NCI-H128 (cell line): Measurements from ENCODE around the gene TAF11L12.
"Not testable (repeated sequence)": the region's sequence is repeated elsewhere in the genome, so short reads cannot be mapped to it uniquely, and the experiment has no call there.

Experiments
- DNase-seq: peaks from one replicate; lab custom pipeline; 2025; ENCODE audit not compliant: unreplicated experiment; lab: John Stamatoyannopoulos, UW

Gene TAF11L12

DNA sequence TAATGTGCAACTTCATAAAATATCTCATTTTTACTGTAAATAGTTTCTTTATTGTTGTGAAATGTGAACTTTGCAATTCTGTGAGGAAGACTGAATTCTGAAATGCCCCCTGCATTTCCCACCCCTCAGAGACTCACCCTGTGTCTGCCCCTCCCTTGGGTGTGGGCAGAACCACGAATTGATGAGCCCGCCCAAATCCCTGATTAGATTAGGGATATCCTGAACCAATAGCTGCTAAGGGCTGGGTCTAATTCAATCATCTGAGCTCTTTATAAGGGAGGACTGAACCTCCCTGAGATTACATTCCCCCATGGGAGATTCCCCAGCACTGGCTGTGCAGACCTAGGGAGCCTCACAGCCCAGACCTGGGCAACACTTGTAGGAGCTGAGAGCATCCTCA is at the start of gene TAF11L12:
Gene TAF11L12 (plus strand): TSS at position 301 of the 400 bp plus-strand sequence.
- not testable (repeated sequence) for DNase-seq

DNA sequence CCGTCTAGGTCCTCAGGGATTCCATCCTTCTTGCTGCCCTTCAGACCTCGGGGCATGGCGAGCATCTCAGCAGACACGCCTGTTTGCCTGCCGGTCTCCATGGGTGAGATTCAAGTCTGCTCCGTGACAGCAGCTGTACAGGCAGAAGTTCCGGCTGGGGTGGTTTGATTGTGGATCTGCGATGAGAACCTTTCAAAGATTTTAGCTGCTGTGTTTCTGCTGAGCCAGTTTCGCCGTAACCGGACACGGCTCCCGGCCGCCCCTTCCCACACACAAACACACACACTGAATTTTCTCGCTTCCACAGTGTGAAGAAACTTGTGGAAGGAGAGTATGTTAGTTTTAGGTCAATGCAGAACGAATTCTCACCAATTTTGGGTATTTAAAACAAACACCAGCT is 24.5 kb upstream of the TAF11L12 start, which contains the start of gene TAF11L7:
Gene TAF11L7 (minus strand): TSS at position 101 of the 400 bp plus-strand sequence.
- DNase-seq, result not testable (repeated sequence)

DNA sequence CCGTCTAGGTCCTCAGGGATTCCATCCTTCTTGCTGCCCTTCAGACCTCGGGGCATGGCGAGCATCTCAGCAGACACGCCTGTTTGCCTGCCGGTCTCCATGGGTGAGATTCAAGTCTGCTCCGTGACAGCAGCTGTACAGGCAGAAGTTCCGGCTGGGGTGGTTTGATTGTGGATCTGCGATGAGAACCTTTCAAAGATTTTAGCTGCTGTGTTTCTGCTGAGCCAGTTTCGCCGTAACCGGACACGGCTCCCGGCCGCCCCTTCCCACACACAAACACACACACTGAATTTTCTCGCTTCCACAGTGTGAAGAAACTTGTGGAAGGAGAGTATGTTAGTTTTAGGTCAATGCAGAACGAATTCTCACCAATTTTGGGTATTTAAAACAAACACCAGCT is 19.3 kb upstream of the TAF11L12 start, which contains the start of gene TAF11L8:
Gene TAF11L8 (minus strand): TSS at position 101 of the 400 bp plus-strand sequence.
- DNase-seq, result not testable (repeated sequence)

DNA sequence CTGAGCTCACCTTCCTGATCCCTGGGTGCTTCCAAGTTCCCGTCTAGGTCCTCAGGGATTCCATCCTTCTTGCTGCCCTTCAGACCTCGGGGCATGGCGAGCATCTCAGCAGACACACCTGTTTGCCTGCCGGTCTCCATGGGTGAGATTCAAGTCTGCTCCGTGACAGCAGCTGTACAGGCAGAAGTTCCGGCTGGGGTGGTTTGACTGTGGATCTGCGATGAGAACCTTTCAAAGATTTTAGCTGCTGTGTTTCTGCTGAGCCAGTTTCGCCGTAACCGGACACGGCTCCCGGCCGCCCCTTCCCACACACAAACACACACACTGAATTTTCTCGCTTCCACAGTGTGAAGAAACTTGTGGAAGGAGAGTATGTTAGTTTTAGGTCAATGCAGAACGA is 15.9 kb upstream of the TAF11L12 start, which contains the start of gene TAF11L9:
Gene TAF11L9 (minus strand): TSS at position 140 of the 400 bp plus-strand sequence.
- DNase-seq, result not testable (repeated sequence)

DNA sequence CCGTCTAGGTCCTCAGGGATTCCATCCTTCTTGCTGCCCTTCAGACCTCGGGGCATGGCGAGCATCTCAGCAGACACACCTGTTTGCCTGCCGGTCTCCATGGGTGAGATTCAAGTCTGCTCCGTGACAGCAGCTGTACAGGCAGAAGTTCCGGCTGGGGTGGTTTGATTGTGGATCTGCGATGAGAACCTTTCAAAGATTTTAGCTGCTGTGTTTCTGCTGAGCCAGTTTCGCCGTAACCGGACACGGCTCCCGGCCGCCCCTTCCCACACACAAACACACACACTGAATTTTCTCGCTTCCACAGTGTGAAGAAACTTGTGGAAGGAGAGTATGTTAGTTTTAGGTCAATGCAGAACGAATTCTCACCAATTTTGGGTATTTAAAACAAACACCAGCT is 12.5 kb upstream of the TAF11L12 start, which contains the start of gene TAF11L10:
Gene TAF11L10 (minus strand): TSS at position 101 of the 400 bp plus-strand sequence.
- DNase-seq, result not testable (repeated sequence)

DNA sequence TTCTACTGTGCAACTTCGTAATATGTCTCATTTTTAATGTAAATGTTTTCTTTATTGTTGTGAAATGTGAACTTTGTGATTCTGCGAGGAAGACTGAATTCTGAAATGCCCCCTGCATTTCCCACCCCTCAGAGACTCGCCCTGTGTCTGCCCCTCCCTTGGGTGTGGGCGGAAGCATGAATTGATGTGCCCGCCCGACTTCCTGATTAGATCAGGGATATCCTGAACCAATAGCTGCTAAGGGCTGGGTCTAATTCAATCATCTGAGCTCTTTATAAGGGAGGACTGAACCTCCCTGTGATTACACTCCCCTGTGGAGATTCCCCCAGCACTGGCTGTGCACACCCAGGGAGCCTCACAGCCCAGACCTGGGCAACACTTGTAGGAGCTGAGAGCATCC is 6.3 kb upstream of the TAF11L12 start, which contains the start of gene TAF11L11:
Gene TAF11L11 (plus strand): TSS at position 304 of the 400 bp plus-strand sequence.
- DNase-seq, result not testable (repeated sequence)

DNA sequence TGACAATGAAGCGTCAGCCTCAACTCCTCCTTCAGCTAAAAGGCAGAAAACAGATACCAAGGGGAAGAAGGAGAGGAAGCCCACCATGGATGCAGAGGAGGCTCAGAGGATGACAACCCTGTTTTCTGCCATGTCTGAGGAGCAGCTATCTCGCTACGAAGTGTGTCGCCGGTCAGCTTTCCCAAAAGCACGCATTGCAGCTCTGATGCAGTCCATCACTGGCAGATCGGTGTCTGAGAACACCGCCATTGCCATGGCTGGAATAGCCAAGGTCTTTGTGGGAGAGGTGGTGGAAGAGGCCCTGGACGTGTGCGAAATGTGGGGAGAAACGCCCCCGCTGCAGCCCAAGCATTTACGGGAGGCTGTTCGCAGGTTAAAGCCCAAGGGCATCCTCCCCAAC is 5.2 kb upstream of the TAF11L12 start:
- no peak for DNase-seq

DNA sequence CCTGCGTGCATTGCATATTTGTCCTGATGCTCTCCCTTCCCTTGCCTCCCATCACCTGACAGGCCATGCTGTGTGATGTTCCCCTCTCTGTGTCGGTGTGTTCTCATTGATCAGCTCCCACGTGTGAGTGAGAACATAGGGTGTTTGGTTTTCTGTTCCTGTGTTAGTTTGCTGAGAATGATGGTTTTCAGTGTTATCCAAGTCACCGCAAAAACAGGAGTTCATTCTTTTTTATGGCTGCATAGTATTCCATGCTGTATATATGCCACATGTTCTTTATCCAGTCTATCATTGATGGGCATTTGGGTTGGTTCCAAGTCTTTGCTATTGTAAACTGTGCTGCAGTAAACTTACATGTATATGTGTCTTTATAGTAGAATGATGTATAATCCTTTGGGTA is 2.7 kb upstream of the TAF11L12 start:
- not testable (repeated sequence) for DNase-seq

DNA sequence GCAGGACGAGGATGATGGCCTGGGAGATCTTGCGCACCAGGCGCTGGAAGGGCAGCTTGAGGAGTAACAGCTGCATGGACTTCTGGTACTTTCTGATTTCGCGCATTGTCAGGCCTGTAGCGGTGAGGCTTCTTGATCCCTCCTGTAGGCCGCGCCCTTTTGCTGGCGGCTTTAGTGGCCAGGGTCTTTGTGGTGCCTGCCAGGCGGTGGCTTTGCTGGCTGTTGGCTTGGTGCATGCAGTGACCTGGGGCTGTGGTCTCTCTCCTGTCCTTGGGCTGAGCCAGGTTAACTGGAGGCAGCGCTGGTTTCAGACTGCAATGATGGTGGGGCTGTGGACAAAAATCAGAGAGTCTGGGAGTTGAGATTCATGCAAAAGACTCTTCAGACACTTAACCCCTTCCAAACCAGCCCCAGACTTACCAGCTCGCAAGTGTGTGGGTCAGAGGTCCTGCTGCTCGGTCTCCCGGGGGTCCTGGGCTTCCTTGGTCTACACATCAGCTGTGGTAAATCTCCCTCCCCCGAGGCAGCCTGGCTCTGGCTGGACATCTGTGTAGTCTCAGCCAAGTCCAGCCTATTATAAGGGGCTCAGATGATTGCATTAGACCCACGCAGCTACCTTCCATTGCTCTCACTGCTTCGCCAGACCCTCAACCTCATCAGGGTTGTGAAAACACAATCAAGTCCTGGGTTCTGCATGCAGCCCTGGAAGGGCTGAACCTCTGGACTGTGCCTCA is 4.8 kb downstream of the TAF11L12 start:
- DNase-seq, result no peak

DNA sequence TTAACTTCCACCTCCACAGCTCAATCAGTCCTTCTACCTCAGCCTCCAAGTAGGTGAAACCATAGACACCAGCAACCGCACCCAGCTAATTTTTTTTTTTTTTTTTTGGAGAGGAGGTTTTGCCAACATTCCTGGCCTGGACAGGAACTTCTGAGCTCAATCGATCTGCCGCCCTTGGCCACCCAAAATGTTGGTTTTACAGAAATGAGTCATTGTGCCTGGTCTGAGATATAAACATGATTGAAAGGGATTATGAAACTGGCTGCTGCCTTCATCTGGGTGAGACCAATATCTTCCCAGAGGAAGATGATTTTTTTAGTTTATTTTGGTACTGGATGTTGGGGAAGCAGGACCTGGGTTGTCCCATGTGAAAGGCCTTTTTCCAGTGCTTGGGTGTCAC is 9.2 kb downstream of the TAF11L12 start:
- no peak for DNase-seq

DNA sequence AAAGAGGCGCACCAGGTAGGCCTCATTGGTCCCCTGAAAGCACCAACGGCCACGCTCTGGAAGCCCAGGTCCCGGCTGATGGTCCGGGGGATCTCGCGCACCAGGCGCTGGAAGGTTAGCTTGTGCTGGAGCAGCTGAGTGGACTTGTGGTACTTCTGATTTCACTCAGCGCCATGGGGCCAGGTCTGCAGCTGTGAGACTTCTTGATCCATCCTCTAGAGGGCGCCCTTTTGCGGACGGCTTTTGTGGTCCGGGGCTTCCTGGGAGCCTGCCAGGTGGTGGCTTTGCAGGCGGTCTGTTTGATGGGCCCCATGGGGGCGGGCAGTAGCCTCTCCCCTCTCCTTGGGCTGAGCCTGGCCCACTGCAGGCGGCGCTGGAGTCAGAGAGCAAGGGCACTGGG is 10.4 kb downstream of the TAF11L12 start:
- no peak for DNase-seq

DNA sequence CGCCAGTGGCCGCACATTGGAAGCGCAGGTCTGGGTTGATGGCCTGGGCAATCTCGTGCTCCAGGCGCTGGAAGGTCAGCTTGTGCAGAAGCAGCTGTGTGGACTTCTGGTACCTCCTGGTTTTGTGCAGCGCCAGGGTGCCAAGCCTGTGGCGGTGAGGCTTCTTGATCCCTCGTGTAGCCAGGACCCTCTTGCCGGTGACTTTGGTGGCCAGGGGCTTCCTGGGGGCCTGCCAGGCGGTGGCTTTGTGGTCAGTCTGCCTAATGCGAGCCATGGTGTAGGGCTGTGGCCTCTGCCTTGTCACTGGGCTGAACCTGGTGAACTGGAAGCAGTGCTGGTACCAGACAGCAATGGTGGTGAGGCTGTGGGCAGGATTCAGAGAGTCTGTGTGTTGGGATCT is 15.5 kb downstream of the TAF11L12 start:
- DNase-seq, result no peak

DNA sequence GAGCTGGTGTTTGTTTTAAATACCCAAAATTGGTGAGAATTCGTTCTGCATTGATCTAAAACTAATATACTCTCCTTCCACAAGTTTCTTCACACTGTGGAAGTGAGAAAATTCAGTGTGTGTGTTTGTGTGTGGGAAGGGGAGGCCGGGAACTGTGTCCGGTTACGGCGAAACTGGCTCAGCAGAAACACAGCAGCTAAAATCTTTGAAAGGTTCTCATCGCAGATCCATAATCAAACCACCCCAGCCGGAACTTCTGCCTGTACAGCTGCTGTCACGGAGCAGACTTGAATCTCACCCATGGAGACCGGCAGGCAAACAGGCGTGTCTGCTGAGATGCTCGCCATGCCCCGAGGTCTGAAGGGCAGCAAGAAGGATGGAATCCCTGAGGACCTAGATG is 21.6 kb downstream of the TAF11L12 start, which contains the start of gene TAF11L13:
Gene TAF11L13 (plus strand): TSS at position 301 of the 400 bp plus-strand sequence.
- not testable (repeated sequence) for DNase-seq

DNA sequence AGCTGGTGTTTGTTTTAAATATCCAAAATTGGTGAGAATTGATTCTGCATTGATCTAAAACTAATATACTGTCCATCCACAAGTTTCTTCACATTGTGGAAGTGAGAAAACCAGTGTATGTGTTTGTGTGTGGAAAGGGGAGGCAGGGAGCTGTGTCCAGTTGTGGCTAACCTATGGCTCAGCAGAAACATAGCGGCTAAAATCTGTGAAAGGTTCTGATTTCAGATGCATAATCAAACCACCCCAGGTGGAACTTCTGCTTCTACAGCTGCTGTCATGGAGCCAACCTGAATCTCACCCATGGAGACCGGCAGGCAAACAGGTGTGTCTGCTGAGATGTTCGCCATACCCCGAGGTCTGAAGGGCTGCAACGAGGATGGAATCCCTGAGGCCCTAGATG is 24.0 kb downstream of the TAF11L12 start, which contains the start of gene TAF11L14:
Gene TAF11L14 (plus strand): TSS at position 301 of the 400 bp plus-strand sequence.
- DNase-seq, result no peak

DNA sequence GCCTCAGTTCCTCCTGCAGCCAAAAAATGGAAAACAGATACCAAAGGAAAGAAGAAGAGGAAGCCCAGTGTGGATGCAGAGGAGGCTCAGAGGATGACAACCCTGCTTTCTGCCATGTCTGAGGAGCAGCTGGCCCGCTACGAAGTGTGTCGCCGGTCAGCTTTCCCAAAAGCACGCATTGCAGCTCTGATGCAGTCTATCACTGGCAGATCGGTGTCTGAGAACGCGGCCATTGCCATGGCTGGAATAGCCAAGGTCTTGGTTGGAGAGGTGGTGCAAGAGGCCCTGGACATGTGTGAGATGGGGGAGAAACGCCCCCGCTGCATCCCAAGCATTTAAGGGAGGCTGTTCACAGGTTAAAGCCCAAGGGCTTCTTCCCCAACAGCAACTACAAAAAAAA is 39.0 kb downstream of the TAF11L12 start:
- DNase-seq, result not testable (repeated sequence)

DNA sequence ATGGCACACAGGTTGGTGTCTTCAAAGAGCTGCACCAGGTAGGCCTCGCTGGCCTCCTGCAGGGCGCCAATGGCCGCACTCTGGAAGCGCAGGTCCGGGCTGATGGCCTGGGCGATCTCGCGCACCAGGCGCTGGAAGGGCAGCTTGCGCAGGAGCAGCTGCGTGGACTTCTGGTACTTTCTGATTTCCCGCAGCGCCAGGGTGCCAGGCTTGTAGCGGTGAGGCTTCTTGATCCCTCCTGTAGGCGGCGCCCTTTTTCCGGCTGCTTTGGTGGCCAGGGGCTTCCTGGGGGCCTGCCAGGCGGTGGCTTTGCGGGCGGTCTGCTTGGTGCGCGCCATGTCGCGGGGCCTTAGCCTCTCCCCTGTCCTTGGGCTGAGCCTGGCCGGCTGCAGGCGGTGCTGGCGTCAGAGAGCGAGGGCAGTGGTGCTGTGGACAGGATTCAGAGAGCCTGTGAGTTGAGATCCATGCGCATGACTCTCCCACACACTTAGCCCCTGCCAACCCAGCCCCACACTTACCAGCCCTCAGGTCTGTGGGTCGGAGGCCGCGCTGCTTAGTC is 45.1 kb downstream of the TAF11L12 start:
- not testable (repeated sequence) for DNase-seq

DNA sequence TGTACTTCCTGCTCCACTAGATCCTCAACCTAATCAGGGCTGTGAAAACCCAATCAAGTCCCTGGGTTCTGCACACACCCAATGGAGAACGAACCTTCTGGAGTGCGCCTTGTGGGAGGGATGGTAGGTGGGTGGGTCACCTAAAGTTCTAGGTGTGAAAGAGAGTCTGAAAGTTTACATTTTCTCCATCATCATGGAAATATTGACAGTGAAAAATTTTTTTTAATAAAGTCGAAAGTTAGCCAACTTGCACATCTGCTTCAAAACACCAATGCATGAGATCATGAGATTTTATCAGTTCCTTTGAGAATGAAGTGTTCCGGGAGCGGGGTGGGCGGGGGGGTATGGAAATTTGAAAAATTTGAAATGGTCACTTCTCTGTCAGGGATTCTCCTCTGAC is 45.7 kb downstream of the TAF11L12 start:
- DNase-seq, result no peak
